Stimulated activated naive CD4-positive, alpha-beta T cell treated with Interleukin-2 at 50 U/mL for 16 hours (primary cell): Measurements from ENCODE around the gene PTPN14.
"Not testable (repeated sequence)": the region's sequence is repeated elsewhere in the genome, so short reads cannot be mapped to it uniquely, and the experiment has no call there.

ENCODE experiments used
- DNase-seq: peaks from one replicate; lab custom pipeline; 2025; lab: John Stamatoyannopoulos, UW

Gene PTPN14

DNA sequence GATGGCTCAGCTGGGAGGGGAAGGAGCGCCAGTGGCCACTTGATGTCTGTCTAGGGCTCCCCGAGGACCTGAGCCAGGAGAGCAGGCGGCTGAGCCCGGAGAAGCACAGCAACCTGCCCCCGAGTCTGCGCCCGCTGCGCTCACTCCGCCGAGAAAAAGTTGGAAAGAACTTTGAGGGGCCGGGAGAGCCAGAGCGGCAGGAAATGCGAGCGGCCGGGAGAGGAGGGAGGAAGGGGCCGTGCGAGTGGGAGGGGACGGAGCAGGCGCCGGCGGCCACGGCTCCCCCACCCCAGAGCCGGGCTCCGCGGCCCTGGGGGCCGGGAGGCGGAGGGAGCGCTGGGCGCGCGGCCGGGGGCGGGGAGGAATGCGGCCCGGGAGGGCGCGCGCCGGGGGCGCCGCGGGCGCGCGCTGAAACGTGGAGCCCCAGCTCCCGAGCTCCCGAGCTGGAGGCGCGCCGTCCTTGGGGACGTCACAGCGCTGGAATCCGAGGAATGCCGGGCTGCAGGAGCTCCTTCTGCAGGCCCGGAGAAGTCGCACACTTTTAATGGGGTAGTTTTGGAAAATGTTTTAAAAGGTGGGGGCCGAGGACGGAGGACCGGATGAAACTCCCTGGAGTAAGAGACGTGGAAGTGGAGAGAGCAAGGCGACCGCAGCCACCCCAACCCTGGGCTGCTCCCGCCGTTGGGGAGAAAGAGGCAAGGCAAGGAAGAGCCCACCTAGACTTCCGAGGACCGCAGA lies at the start of gene PTPN14:
Gene PTPN14, minus strand, starts transcription at position 167 of the 738 bp plus-strand sequence. CDS start 86,799 bp downstream, outside the sequence.
- no peak for DNase-seq

GRCh38 chr1:214593158-214593557 lies 41.8 kb upstream of the PTPN14 start:
- no peak for DNase-seq

DNA sequence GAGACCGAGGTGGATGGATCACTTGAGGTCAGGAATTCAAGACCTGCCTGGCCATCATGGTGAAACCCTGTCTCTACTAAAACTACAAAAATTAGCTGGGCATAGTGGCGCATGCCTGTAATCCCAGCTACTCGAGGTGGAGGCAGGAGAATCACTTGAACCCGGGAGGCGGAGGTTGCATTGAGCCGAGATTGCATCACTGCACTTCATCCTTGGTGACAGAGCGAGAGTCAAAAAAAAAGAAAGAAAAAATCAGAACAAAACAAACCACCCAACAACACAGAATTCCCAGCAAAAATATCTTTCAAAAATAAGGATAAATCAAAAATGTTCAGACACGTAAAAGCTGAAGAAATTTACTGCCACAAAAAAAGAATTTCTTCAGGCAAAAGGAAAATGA lies 40.5 kb upstream of the PTPN14 start:
- DNase-seq, result not testable (repeated sequence)

GRCh38 chr1:214590696-214591095 lies 39.3 kb upstream of the PTPN14 start:
- DNase-seq, result no peak

GRCh38 chr1:214588963-214589597 lies 37.7 kb upstream of the PTPN14 start:
- DNase-seq, result no peak

DNA sequence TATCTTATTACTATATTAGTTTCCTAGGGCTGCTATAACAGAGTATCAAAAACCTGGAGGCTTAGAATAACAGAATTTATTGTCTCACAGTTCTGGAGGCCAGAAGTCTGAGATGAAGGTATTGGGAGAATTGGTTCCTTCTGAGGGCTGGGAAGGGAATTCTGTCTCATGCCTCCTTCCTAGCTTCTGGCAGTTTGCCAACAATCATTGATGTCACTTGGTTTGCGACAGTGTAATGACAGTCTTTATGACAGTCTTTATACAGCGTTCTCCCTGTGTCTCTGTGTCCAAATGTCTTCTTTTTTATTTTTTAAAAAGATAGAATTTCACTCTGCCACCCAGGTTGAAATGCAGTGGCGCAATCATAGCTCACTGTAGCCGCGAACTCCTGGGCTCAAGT lies 35.8 kb upstream of the PTPN14 start:
- no peak for DNase-seq

GRCh38 chr1:214586621-214587020 lies 35.2 kb upstream of the PTPN14 start:
- DNase-seq, result no peak

DNA sequence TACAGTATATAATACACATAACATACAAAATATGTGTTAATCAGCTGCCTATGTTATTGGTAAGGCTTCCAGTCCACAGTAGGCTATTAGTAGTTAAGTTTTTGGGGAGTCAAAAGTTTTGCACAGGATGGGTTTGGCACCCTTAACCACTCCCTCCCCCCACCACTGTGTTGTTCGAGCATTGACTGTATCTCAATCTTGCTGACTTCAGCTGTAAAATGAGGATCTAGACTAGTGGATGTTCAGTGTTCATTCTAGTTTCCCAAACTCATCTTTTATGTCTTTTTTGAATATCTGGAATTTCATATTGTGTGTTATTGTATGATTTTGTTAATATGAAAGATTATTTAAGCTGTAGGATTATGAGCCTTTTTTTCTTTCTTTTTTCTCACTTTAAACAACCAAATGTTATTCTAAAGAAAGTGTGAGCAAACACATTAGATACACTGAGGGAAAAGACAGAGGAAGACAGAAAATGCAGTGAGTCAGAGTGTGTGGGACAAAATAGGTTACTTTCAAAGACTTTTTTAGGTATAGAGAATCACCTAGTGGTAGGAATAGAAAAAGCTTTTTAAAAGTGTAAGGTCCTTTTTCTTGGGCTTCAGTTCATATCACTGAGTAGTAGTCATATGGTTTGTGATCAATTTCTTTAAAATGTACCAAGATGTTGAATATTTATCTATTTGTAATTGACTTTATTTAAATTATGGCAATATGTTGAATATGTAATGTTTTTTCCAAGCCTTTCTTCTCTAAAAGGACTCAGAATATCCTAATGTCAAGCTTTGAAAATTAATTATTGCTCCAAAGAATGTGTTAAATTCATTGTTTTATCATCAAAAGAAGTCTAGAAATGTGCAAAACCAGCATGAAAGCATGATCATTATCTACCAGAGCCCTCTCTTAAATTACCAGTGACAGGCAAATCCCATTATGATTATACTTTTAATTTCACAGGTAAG lies 33.7 kb upstream of the PTPN14 start:
- DNase-seq, result no peak

- no peak for DNase-seq
Observed at GRCh38 chr1:214583824-214584554, 32.6 kb upstream of the PTPN14 start.

DNA sequence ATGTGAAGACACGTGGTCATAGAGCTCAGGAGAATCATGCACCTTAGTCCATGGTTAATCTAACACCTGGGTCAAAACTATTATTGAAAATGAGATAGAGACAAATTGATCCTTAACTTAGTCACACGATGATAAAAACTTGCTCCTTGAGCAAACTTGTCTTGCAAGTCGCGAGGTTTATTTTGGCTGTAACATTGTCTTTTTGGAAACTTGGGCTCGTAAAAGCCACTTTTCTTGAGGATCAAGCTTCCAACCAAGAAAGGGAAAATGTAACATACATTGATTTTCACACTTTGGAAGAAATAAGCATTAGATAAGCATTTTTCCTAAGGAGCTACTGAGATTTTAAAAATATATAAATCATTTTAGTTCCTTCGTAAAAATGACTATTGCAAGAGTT lies 31.7 kb upstream of the PTPN14 start:
- DNase-seq, result no peak

DNA sequence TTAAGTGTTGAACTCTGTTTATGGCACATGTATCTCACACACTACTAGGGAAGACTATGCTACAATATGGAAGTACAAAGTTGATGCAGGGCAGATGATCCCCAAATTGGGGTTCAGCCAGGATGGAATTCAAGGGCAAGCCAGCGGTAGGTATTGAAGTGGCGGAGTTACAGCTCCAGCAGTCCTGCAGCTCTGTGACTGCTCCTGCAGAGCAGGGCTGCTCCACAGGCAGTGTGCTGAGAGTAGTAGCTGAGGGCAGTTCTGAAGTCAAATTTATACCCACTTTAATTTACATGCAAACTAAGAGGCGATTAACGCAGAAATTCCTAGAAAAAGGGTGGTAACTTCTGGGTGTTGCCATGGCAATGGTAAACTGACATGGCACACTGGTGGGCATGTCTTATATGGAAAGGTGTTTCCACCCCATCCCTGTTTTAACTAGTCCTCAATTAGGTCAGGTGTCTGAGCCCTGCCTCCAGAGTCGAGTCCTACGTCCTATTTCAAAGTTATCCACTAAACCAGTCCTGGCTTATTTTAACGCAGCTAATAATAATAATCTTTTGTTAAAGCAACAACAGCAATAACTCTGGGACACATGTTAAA lies 31.0 kb upstream of the PTPN14 start:
- no peak for DNase-seq

DNA sequence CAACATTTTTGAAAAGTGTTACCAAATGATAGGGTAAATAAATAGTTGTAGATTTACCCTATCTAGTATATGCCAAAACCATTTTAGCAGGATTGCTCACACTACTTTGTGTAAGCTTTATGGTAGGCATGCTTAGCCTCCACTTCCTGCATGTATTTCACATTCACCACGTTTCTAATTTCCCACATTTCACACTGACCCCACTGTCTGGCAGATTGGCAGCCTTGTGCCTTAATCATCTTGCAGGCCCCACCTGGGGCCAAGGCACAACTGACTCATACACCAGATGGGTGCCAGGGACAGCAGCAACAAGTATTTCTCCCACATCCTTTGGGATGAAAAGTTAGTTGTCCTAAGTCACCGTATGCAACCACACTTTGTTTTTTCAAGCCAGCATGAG lies 30.4 kb upstream of the PTPN14 start:
- no peak for DNase-seq

GRCh38 chr1:214579183-214579582 lies 27.8 kb upstream of the PTPN14 start:
- no peak for DNase-seq

GRCh38 chr1:214576120-214576519 lies 24.7 kb upstream of the PTPN14 start:
- not testable (repeated sequence) for DNase-seq

- DNase-seq, result no peak
Observed at GRCh38 chr1:214574598-214575411, 23.4 kb upstream of the PTPN14 start.

GRCh38 chr1:214573386-214574318 lies 22.2 kb upstream of the PTPN14 start:
- DNase-seq, result no peak

- DNase-seq, result no peak
Observed at GRCh38 chr1:214571281-214571680, 19.9 kb upstream of the PTPN14 start.

GRCh38 chr1:214570442-214570841 lies 19.0 kb upstream of the PTPN14 start:
- no peak for DNase-seq

DNA sequence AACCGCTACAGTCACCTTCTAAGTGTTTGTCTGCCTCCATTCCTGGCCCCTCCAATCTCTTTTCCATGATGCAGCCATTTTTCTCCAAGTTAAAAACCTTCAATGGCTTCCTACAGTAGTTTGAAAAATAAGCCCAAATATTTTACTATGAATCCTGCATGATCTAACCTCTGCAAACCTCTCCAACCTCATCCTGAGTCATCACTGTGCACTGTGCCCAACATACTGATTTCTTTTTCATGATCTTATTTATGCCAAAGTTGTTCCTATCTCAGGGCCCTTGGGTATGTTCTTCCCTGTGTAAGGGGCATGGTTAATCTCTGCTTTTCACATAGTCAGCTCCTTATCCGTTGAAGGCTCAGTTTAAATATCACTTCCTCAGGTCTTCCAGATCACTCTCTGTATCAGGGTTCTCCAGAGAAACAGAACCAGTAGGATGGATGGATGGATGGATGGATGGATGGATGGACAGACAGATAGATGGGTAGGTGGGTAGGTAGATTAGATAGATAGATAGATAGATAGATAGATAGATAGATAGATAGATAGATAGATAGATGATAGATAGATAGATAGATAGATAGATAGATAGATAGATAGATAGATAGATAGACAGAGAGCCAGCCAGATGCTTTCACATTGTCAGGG lies 18.1 kb upstream of the PTPN14 start:
- no peak for DNase-seq
